ENCODE data around the gene SLC25A43. TPM values are rescaled to one million over a fixed set of nuclear protein-coding genes. Genes with fewer than 3 reads are reported as not detected.
A peak's percentile ranks its signal among the peaks of the same experiment; 100 is the strongest.

SLC25A43 gene
- total RNA-seq, 4 donors from 2014 or later, result 7.9 to 18.0 (median 14.3) TPM

- no peaks in the 10 kb centered on the region for H3K27me3 ChIP-seq
- peak; percentile 13 for ATAC-seq
- TF ChIP-seq EP300 (IDR thresholded peaks at IDR 0.05) (no peak), POLR2A (IDR thresholded peaks at IDR 0.05) (no peak), POLR2AphosphoS5 (IDR thresholded peaks at IDR 0.05) (no peak), CTCF (IDR thresholded peaks at IDR 0.05) (no peak)
- 20% methylated on average over 2 of the region's 3 CpGs; no CpG with 5 or more reads in 1 of the 2 donors for WGBS, 2 donors (ENCODE audit: low coverage in 1 of 2)
- H3K9me3 ChIP-seq, result no peaks in the 10 kb centered on the region
- peak overlapping the region; percentile 72 to 82 for H3K4me3 ChIP-seq
- peak overlapping the region in 3 of 4 donors; percentile 82 to 86 (median 85) for H3K27ac ChIP-seq
- H3K36me3 ChIP-seq, result no peaks in the 10 kb centered on the region
- peaks cover 0 to 8% (median 0%) of the 10 kb centered on the region in 3 donors for H3K4me1 ChIP-seq
These were observed 556 bp upstream of the SLC25A43 start for GRCh38 chrX:119398587-119398973.

GRCh38 chrX:119399772-119400101, 601 bp downstream of the SLC25A43 start:
- peak; percentile 41 for ATAC-seq
- Histone ChIP-seq H3K9me3 (no peaks in the 10 kb centered on the region), H3K27me3 (no peaks in the 10 kb centered on the region), H3K4me3 (peak overlapping the region; percentile 72 to 82), H3K4me1 (peaks cover 0 to 8% (median 0%) of the 10 kb centered on the region in 3 donors), H3K27ac (peak overlapping the region; percentile 72 to 86 (median 84)), H3K36me3 (no peaks in the 10 kb centered on the region)
- 37% methylated on average over 2 of the region's 12 CpGs; no CpG with 5 or more reads in 1 of the 2 donors for WGBS, 2 donors (ENCODE audit: low coverage in 1 of 2)
- no peak for TF ChIP-seq EP300 (IDR thresholded peaks at IDR 0.05)
- no peak for TF ChIP-seq POLR2A (IDR thresholded peaks at IDR 0.05)
- TF ChIP-seq POLR2AphosphoS5 (IDR thresholded peaks at IDR 0.05), result no peak
- no peak for TF ChIP-seq CTCF (IDR thresholded peaks at IDR 0.05)

- WGBS, 2 donors (ENCODE audit: low coverage in 1 of 2), result 67 to 68% methylated on average over 4 of the region's 4 CpGs
These were observed 2.4 kb downstream of the SLC25A43 start for GRCh38 chrX:119401569-119401968.

GRCh38 chrX:119402588-119402987, 3.5 kb downstream of the SLC25A43 start:
- no peak overlapping the region for H3K27ac ChIP-seq
- no peaks in the 10 kb centered on the region for H3K27me3 ChIP-seq
- WGBS, 2 donors (ENCODE audit: low coverage in 1 of 2), result 82 to 94% methylated on average over 3 of the region's 4 CpGs
- H3K4me3 ChIP-seq, result no peak overlapping the region
- peaks cover 0 to 14% of the 10 kb centered on the region in 2 donors for H3K36me3 ChIP-seq
- no peaks in the 10 kb centered on the region for H3K9me3 ChIP-seq
- TF ChIP-seq POLR2A (IDR thresholded peaks at IDR 0.05) (no peak), POLR2AphosphoS5 (IDR thresholded peaks at IDR 0.05) (no peak), CTCF (IDR thresholded peaks at IDR 0.05) (no peak), EP300 (IDR thresholded peaks at IDR 0.05) (no peak)
- ATAC-seq, result no peak
- H3K4me1 ChIP-seq, result peaks cover 0 to 8% (median 0%) of the 10 kb centered on the region in 3 donors

More at GRCh38 chrX:119401569-119401968, 2.4 kb downstream of the SLC25A43 start:
- Histone ChIP-seq H3K4me3 (no peak overlapping the region), H3K9me3 (no peaks in the 10 kb centered on the region), H3K4me1 (peaks cover 0 to 8% (median 0%) of the 10 kb centered on the region in 3 donors), H3K27ac (no peak overlapping the region), H3K36me3 (peaks cover 0 to 4% of the 10 kb centered on the region in 2 donors), H3K27me3 (no peaks in the 10 kb centered on the region)
- ATAC-seq, result no peak
- TF ChIP-seq POLR2AphosphoS5 (IDR thresholded peaks at IDR 0.05) (no peak), EP300 (IDR thresholded peaks at IDR 0.05) (no peak), POLR2A (IDR thresholded peaks at IDR 0.05) (no peak), CTCF (IDR thresholded peaks at IDR 0.05) (no peak)

- Histone ChIP-seq H3K4me1 (peaks cover 0 to 7% (median 0%) of the 10 kb centered on the region in 3 donors), H3K27me3 (no peaks in the 10 kb centered on the region), H3K4me3 (no peak overlapping the region), H3K27ac (no peak overlapping the region), H3K9me3 (no peaks in the 10 kb centered on the region), H3K36me3 (peaks cover 0 to 19% of the 10 kb centered on the region in 2 donors)
- no peak for TF ChIP-seq POLR2A (IDR thresholded peaks at IDR 0.05)
- no peak for ATAC-seq
- WGBS, 2 donors (ENCODE audit: low coverage in 1 of 2), result 100% methylated on average over 1 of the region's 1 CpG; no CpG with 5 or more reads in 1 of the 2 donors
These were observed 7.6 kb downstream of the SLC25A43 start for GRCh38 chrX:119406776-119407175.

Data from gastroesophageal sphincter (tissue), 4 donors.